ENCODE results near the gene HTR2B.

DNA sequence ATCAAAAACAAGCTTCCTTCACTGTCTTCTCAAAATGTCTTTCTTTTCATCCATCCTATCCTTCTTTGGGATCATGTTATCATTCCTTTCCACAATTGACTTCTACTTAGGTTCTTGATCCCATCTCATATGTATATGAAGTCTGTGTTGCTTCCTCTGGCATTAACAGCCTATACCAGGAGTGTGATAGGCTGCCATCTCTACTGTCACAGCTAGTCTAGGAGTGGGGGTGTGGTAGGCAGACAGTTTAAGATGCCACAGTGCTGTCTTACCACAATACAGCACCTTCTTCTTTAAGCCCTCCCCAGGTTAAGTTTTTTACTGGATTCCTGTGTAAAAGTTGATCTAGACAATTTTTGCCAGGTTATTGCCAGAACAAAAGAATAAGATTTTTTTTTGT lies 3.7 kb upstream of the HTR2B start:
- TF ChIP-seq ZNF558 (CRISPR knock-in tag; IDR thresholded peaks at IDR 0.05; ENCODE audit: borderline replicate concordance) (no peak), ZSCAN29 (CRISPR knock-in tag; conservative IDR thresholded peaks at IDR 0.05) (no peak), AKAP8 (CRISPR knock-in tag; IDR thresholded peaks at IDR 0.05) (no peak), ZNF253 (CRISPR knock-in tag; IDR thresholded peaks at IDR 0.05; ENCODE audit: borderline replicate concordance) (no peak), RBAK (CRISPR knock-in tag; IDR thresholded peaks at IDR 0.05) (no peak), FOXA1 (IDR thresholded peaks at IDR 0.05) (no peak), FOXA1 (CRISPR knock-in tag; IDR thresholded peaks at IDR 0.05) (no peak), ZNF777 (CRISPR knock-in tag; IDR thresholded peaks at IDR 0.05) (no peak), TCF7L2 (IDR thresholded peaks at IDR 0.05; ENCODE audit: low read depth, low read length) (no peak), HCFC1 (IDR thresholded peaks at IDR 0.05; ENCODE audit: low read depth, low read length) (no peak), SIN3A (IDR thresholded peaks at IDR 0.05; ENCODE audit: borderline replicate concordance, low read depth, low read length) (no peak)

All from HepG2 (cell line).